Fibroblast of the aortic adventitia (primary cell): ENCODE data around the gene TBCA. TPM values are rescaled to one million over a fixed set of nuclear protein-coding genes. Genes with fewer than 3 reads are reported as not detected.

ENCODE experiments used
- DNase-seq: peaks from one replicate; pipeline ENCODE4 v3.0.0-alpha.2; 2010; ENCODE audit warnings: low read depth
- H3K4me3 ChIP-seq: 2 replicates; pipeline ENCODE4 v1.5.1; 2011; ENCODE audit warnings: low read depth, mild to moderate bottlenecking, control low read depth, low read length, moderate library complexity
- total RNA-seq: library from RNA; depleted of rRNA; stranded (reverse); fragments of >200 nt; gene quantifications from 2 replicates; pipeline ENCODE4 v1.2.3, GENCODE V29; 2012; ENCODE audit warnings: low replicate concordance
- TF ChIP-seq, protein P1 (sequence below): IDR thresholded peaks from 2 replicates; pipeline ENCODE4 v1.5.1; 2011; ENCODE audit warnings: mild to moderate bottlenecking, low read length, control low read depth, inconsistent platforms; ENCODE audit not compliant: insufficient read depth

Gene TBCA
- total RNA-seq, 1 donor = 147 TPM

DNA sequence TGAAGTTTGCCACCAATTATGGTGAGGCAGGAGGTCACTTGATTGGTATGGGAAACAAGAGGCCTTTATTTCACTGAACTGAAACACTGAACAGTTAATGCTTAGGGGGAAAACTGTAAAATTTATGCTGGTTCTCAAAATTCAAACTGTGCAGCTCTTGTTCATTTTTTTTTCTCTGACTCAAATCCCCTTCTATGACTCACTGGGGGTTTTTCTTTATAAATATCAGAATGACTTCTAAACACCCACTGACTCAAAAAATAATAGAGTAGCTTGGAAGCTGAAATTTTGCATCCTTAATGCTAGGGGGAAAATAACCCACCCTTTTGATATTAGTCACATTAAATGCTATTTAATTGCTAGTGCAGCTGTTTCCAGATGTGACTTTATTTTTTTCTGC, 113.5 kb downstream of the TBCA start:
- DNase-seq = no peak
- no peak overlapping the region for H3K4me3 ChIP-seq
- TF ChIP-seq, protein P1, sequence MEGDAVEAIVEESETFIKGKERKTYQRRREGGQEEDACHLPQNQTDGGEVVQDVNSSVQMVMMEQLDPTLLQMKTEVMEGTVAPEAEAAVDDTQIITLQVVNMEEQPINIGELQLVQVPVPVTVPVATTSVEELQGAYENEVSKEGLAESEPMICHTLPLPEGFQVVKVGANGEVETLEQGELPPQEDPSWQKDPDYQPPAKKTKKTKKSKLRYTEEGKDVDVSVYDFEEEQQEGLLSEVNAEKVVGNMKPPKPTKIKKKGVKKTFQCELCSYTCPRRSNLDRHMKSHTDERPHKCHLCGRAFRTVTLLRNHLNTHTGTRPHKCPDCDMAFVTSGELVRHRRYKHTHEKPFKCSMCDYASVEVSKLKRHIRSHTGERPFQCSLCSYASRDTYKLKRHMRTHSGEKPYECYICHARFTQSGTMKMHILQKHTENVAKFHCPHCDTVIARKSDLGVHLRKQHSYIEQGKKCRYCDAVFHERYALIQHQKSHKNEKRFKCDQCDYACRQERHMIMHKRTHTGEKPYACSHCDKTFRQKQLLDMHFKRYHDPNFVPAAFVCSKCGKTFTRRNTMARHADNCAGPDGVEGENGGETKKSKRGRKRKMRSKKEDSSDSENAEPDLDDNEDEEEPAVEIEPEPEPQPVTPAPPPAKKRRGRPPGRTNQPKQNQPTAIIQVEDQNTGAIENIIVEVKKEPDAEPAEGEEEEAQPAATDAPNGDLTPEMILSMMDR = no peak

GRCh38 chr5:77658662-77659061, 117.5 kb downstream of the TBCA start:
- H3K4me3 ChIP-seq = no peak overlapping the region
- DNase-seq = no peak
- TF ChIP-seq, protein P1 = no peak

DNA sequence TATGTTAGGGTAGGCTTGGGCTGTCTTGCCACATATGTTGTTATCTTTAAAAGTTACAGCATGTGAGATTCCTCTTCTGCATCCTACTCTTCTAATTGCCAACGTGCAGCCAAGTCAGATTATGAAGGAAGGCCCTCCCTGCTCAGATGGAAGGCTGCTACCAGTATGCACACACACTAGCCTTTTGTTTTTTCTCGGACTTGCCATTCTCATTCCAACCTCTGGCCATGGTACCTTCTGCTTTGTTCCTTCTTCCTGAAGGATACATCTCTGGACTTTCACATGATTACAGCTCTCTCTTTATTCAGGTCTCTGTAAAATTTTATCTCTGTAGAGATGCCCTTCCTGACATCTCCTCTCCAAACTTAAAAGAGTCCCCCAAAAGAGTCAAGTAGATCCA, 124.8 kb downstream of the TBCA start:
- no peak for DNase-seq
- TF ChIP-seq, protein P1 = no peak
- H3K4me3 ChIP-seq = no peak overlapping the region

DNA sequence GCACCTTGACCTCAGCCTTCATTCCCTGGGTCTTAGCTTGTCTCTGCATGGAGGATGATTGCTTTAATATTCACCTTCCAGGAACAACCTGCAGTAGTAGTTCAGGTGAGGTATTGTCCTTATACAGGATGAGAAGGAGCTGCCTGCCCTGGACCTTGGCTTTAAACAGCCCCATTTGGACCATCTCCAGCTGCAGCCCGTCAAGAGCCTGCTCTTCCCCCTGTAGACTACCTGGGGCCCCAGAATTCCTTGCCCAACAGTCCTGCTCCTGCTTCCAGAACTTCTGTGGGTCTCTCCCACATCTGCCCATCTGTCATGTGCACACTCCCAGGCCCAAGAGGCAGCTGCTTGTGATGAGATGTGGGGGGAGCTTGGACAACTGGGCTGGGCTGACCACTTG, 125.5 kb downstream of the TBCA start:
- TF ChIP-seq, protein P1 = no peak
- DNase-seq = no peak
- H3K4me3 ChIP-seq = no peak overlapping the region

DNA sequence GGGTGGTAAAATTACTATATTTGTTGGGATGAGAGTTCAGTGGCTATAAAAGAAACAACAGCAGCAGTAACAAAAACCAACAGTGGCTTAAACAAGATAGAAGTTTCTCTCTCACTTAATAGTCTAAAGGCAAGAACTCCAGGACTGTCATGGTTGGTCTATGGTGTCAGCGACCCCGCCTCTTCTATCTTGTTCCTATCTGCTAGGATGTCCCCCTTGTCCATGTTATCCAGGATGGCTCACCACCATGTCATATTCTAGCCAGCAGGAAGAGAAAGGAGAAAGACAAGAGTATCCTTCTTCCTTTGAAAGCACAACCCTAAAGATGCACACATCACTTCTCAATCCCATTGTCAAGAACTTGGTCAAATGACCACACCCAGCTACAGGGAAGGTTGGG, 126.4 kb downstream of the TBCA start:
- no peak overlapping the region for H3K4me3 ChIP-seq
- DNase-seq = no peak
- TF ChIP-seq, protein P1 = no peak

GRCh38 chr5:77645995-77646639, 130.0 kb downstream of the TBCA start:
- no peak for DNase-seq
- TF ChIP-seq, protein P1 = no peak
- H3K4me3 ChIP-seq = no peak overlapping the region
